ENCODE measurements around the gene RNF152. TPM values are rescaled to one million over a fixed set of nuclear protein-coding genes. Genes with fewer than 3 reads are reported as not detected.

The RNF152 gene
- total RNA-seq, 4 donors from 2014 or later: 1.7 to 6.8 (median 4.4) TPM

- H3K4me1 ChIP-seq: peaks cover 7% of the 10 kb centered on the region in 2 donors
- TF ChIP-seq CTCF (IDR thresholded peaks at IDR 0.05 in 4 of 5, conservative IDR thresholded peaks at IDR 0.05 in 1 of 5): no peak
- no peak for TF ChIP-seq POLR2A (IDR thresholded peaks at IDR 0.05)
- peaks cover 0 to 4% (median 0%) of the 10 kb centered on the region in 3 donors for H3K27me3 ChIP-seq
- H3K4me3 ChIP-seq: no peak overlapping the region
- no peaks in the 10 kb centered on the region for H3K36me3 ChIP-seq
- no peak for ATAC-seq
- intact Hi-C loops (cut with DNase I; ENCODE audit: low total_unique reads) (loop anchor here (5.0 kb wide), 1 partner anchor 153 kb away; no protein-coding TSS in a partner anchor), in situ Hi-C loops (cut with MboI; ENCODE audit: low sequenced_read_pairs in 4 of 4) (loop anchor here in 3 of 4 donors (10.0 to 25.0 kb wide), 3 partner anchors 146 to 303 kb away; no protein-coding TSS in a partner anchor)
- no peak for DNase-seq
- H3K9me3 ChIP-seq: no peaks in the 10 kb centered on the region
- peak overlapping the region in 1 of 4 donors; percentile 23 for H3K27ac ChIP-seq
These were observed 2.5 kb downstream of the RNF152 start for GRCh38 chr18:61890344-61890743.

DNA sequence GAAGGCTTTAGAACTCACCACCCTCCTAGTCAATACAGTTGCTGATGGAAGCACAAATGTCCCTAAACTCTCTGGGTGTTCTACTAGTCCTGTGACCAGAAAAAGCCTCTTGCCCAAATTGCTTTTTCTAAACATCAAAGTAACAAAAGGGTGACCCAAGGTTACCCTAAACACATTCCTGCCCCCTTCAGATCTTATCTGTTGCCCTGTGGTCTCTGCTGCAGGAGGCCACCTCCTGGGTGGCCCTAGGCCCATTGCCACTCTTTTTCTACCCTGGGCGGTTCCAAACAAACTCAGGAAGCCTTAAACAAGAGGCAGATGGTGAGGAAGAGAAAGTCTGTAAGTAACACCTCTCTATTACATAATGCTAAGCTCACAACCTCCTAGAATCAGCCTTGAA lies 3.3 kb downstream of the RNF152 start:
- DNase-seq (no peak), ATAC-seq (no peak)
- no peak for TF ChIP-seq CTCF (IDR thresholded peaks at IDR 0.05 in 4 of 5, conservative IDR thresholded peaks at IDR 0.05 in 1 of 5)
- TF ChIP-seq POLR2A (IDR thresholded peaks at IDR 0.05): no peak
- H3K36me3 ChIP-seq: no peaks in the 10 kb centered on the region
- peaks cover 3 to 5% of the 10 kb centered on the region in 2 donors for H3K4me1 ChIP-seq
- no peak overlapping the region for H3K4me3 ChIP-seq
- intact Hi-C loops (cut with DNase I; ENCODE audit: low total_unique reads) (no loop called here), in situ Hi-C loops (cut with MboI; ENCODE audit: low sequenced_read_pairs in 4 of 4) (loop anchor here in 3 of 4 donors (25.0 kb wide), 2 partner anchors 252 to 302 kb away; no protein-coding TSS in a partner anchor)
- H3K27me3 ChIP-seq: peaks cover 0 to 4% (median 0%) of the 10 kb centered on the region in 3 donors
- no peaks in the 10 kb centered on the region for H3K9me3 ChIP-seq
- H3K27ac ChIP-seq: peak overlapping the region in 2 of 4 donors; percentile 3 to 23

DNA sequence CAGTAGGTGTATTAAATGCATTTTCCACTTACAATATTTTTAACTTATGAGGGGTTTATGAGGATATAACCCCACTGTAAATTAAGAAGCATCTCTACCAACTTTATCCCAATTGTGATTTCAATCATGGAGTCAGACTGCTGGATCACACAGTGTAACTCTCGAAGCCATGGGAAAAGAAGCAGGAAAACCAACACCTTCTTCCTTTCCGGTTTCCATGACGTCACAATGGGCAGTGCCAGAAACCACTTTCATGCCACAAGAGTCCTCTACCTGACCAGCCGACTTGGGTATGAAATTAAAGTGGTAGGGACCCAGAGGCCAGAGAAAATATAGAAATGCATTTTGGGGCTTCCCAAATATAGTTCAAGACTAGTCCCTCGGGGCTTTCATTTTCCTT lies 4.2 kb downstream of the RNF152 start:
- Histone ChIP-seq H3K4me1 (peaks cover 3 to 4% of the 10 kb centered on the region in 2 donors), H3K36me3 (no peaks in the 10 kb centered on the region), H3K27ac (peak overlapping the region in 1 of 4 donors; percentile 27), H3K27me3 (peaks cover 0 to 4% (median 0%) of the 10 kb centered on the region in 3 donors), H3K4me3 (no peak overlapping the region), H3K9me3 (no peaks in the 10 kb centered on the region)
- ATAC-seq: no peak
- TF ChIP-seq CTCF (IDR thresholded peaks at IDR 0.05 in 4 of 5, conservative IDR thresholded peaks at IDR 0.05 in 1 of 5): no peak
- no peak for TF ChIP-seq POLR2A (IDR thresholded peaks at IDR 0.05)
- in situ Hi-C loops (cut with MboI; ENCODE audit: low sequenced_read_pairs in 4 of 4) (loop anchor here in 3 of 4 donors (25.0 kb wide), 2 partner anchors 251 to 301 kb away; no protein-coding TSS in a partner anchor), intact Hi-C loops (cut with DNase I; ENCODE audit: low total_unique reads) (no loop called here)
- no peak for DNase-seq

GRCh38 chr18:61887838-61888237 lies 5.0 kb downstream of the RNF152 start:
- in situ Hi-C loops (cut with MboI; ENCODE audit: low sequenced_read_pairs in 4 of 4) (loop anchor here in 3 of 4 donors (25.0 kb wide), 2 partner anchors 251 to 301 kb away; no protein-coding TSS in a partner anchor), intact Hi-C loops (cut with DNase I; ENCODE audit: low total_unique reads) (no loop called here)
- H3K4me3 ChIP-seq: no peak overlapping the region
- ATAC-seq: no peak
- H3K4me1 ChIP-seq: peaks cover 0 to 3% of the 10 kb centered on the region in 2 donors
- no peaks in the 10 kb centered on the region for H3K9me3 ChIP-seq
- TF ChIP-seq POLR2A (IDR thresholded peaks at IDR 0.05): no peak
- TF ChIP-seq CTCF (IDR thresholded peaks at IDR 0.05 in 4 of 5, conservative IDR thresholded peaks at IDR 0.05 in 1 of 5): no peak
- peaks cover 0 to 1% (median 0%) of the 10 kb centered on the region in 3 donors for H3K27me3 ChIP-seq
- no peaks in the 10 kb centered on the region for H3K36me3 ChIP-seq
- no peak overlapping the region for H3K27ac ChIP-seq
- no peak for DNase-seq

All from gastrocnemius medialis (tissue), 4 donors.